ENCODE results near the gene AMELY.
"Not testable (repeated sequence)": the region's sequence is repeated elsewhere in the genome, so short reads cannot be mapped to it uniquely, and the experiment has no call there.

DNA sequence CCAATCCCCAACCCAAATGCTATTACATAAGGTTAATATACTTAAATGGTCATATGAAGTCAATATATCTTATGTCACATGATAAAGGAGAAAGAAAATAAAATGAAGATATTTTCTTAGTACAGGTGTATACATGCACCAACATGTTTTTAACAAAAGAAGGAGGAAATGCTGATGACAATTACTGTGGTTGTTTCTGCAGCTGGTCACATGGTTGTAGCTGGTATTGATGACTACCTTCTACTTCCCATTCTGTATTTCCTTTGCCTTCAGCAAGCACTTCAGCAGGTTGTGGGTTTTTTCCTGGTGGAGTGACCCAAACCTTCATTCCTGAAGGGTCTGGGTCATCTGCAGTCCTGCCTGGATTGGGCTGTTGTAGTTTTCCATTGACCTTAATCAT lies 9.4 kb downstream of the AMELY start:
- TF ChIP-seq POLR2A (IDR thresholded peaks at IDR 0.05): not testable (repeated sequence)
- TF ChIP-seq, protein P1, sequence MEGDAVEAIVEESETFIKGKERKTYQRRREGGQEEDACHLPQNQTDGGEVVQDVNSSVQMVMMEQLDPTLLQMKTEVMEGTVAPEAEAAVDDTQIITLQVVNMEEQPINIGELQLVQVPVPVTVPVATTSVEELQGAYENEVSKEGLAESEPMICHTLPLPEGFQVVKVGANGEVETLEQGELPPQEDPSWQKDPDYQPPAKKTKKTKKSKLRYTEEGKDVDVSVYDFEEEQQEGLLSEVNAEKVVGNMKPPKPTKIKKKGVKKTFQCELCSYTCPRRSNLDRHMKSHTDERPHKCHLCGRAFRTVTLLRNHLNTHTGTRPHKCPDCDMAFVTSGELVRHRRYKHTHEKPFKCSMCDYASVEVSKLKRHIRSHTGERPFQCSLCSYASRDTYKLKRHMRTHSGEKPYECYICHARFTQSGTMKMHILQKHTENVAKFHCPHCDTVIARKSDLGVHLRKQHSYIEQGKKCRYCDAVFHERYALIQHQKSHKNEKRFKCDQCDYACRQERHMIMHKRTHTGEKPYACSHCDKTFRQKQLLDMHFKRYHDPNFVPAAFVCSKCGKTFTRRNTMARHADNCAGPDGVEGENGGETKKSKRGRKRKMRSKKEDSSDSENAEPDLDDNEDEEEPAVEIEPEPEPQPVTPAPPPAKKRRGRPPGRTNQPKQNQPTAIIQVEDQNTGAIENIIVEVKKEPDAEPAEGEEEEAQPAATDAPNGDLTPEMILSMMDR (IDR thresholded peaks at IDR 0.05): not testable (repeated sequence)

Data from upper lobe of left lung (tissue), 4 donors.